GM06990 (cell line): ENCODE measurements around the gene PUS10.
A peak's percentile ranks its signal among the peaks of the same experiment; 100 is the strongest.

Experiments
- DNase-seq: peaks from one replicate; pipeline ENCODE4 v3.0.0-alpha.2; 2011; ENCODE audit not compliant: insufficient read length; ENCODE audit errors: extremely low read depth
- H3K27me3 ChIP-seq: replicated peaks from 2 replicates; pipeline ENCODE4 v1.6.0; 2011; ENCODE audit warnings: low read length; ENCODE audit not compliant: control insufficient read depth, insufficient read depth
- H3K36me3 ChIP-seq: 2 replicates; pipeline ENCODE4 v1.5.1; 2011; ENCODE audit warnings: low read length; ENCODE audit not compliant: control insufficient read depth, insufficient read depth
- H3K4me3 ChIP-seq: replicated peaks from 2 replicates; pipeline ENCODE4 v1.5.1; 2011; ENCODE audit warnings: low read depth, mild to moderate bottlenecking, control low read depth, low read length
- CTCF ChIP-seq: IDR thresholded peaks from 2 replicates; pipeline ENCODE4 v1.5.1; 2011; ENCODE audit warnings: low read length, control low read depth, mild to moderate bottlenecking, inconsistent platforms; ENCODE audit not compliant: insufficient read depth, poor library complexity, severe bottlenecking

The PUS10 gene

GRCh38 chr2:61017556-61018317, at the start of gene PUS10, which contains the start of gene PEX13:
Gene PUS10 (minus strand): TSS chr2:61018255. CDS start chr2:61011890, 6,365 bp downstream.
Gene PEX13 (plus strand): TSS chr2:61017720. CDS start chr2:61017760, 40 bp downstream.
- no peaks in the 10 kb centered on the region for H3K27me3 ChIP-seq
- H3K4me3 ChIP-seq, result peak within 1 kb of the TSS; percentile 80
- peaks cover 6% of the 10 kb centered on the region for H3K36me3 ChIP-seq
- no peak for TF ChIP-seq CTCF
- DNase-seq, result peak; percentile 87

- no peaks in the 10 kb centered on the region for H3K27me3 ChIP-seq
- no peak for TF ChIP-seq CTCF
- peak; percentile 92 for DNase-seq
- peak within 1 kb of the TSS; percentile 70 for H3K4me3 ChIP-seq
- H3K36me3 ChIP-seq, result no peaks in the 10 kb centered on the region
Observed at GRCh38 chr2:61065714-61066709, 48.0 kb upstream of the PUS10 start, which contains the start of gene SANBR. Gene SANBR (plus strand): TSS chr2:61065871. CDS start chr2:61070351, 4,480 bp downstream.

GRCh38 chr2:61059382-61059781, 41.3 kb upstream of the PUS10 start:
- Histone ChIP-seq H3K27me3 (no peaks in the 10 kb centered on the region), H3K36me3 (peaks cover 3% of the 10 kb centered on the region; the same call in 1 of the 2 replicates), H3K4me3 (no peak overlapping the region)
- TF ChIP-seq CTCF, result no peak
- no peak for DNase-seq

GRCh38 chr2:61057562-61057961, 39.5 kb upstream of the PUS10 start:
- no peak for TF ChIP-seq CTCF
- Histone ChIP-seq H3K27me3 (no peaks in the 10 kb centered on the region), H3K36me3 (peaks cover 3% of the 10 kb centered on the region; the same call in 1 of the 2 replicates), H3K4me3 (no peak overlapping the region)
- no peak for DNase-seq

- Histone ChIP-seq H3K4me3 (no peak overlapping the region), H3K36me3 (peaks cover 3% of the 10 kb centered on the region; the same call in 1 of the 2 replicates), H3K27me3 (no peaks in the 10 kb centered on the region)
- DNase-seq, result no peak
- no peak for TF ChIP-seq CTCF
Observed at GRCh38 chr2:61055557-61055956, 37.5 kb upstream of the PUS10 start.
